Natural killer cell treated with Interleukin-12 subunit alpha and Interleukin-12 subunit beta and Interleukin-15 and Interleukin-18, amount 100 ng/mL, for 72 hours (primary cell): ENCODE data around the gene ODC1. TPM values are rescaled to one million over a fixed set of nuclear protein-coding genes. Genes with fewer than 3 reads are reported as not detected.

Experiments used
- ATAC-seq, 2 donors: fragments of 150-1000 bp; cut with Tn5 transposase in 1 of 2; sonication (Bioruptor Pico), chemical (Tn5 transposase) in 1 of 2; 2 replicates each; pipeline ENCODE4 v1.10.0; 2021
- DNase-seq: peaks from one replicate; pipeline ENCODE4 v3.0.0; 2022; ENCODE audit warnings: low spot score
- H3K27ac Mint-ChIP-seq, 2 donors: 1 replicate in 1 of 2; 2 replicates in 1 of 2; pipeline ENCODE4 v1.8.0; 2022; ENCODE audit warnings: mixed read lengths in 2 of 2, mild to moderate bottlenecking in 1 of 2, moderate library complexity in 1 of 2
- H3K27me3 Mint-ChIP-seq, 2 donors: 1 replicate in 1 of 2; 2 replicates in 1 of 2; pipeline ENCODE4 v1.8.0; 2022; ENCODE audit warnings: mixed read lengths in 2 of 2
- H3K36me3 Mint-ChIP-seq: one replicate; pipeline ENCODE4 v1.8.0; 2022; ENCODE audit warnings: mixed read lengths
- H3K4me1 Mint-ChIP-seq, 2 donors: 1 replicate in 1 of 2; 2 replicates in 1 of 2; pipeline ENCODE4 v1.8.0; 2022; ENCODE audit warnings: low read depth in 2 of 2, mixed read lengths in 2 of 2, mild to moderate bottlenecking in 1 of 2
- H3K4me3 Mint-ChIP-seq: one replicate; pipeline ENCODE4 v1.8.0; 2022; ENCODE audit warnings: mixed read lengths
- H3K9me3 Mint-ChIP-seq: 2 replicates; pipeline ENCODE4 v1.8.0; 2022; ENCODE audit warnings: mixed read lengths
- total RNA-seq, 2 donors: library from RNA; stranded (reverse); gene quantifications; one replicate each; pipeline ENCODE4 v1.2.3, GENCODE V29; 2022

The ODC1 gene
- total RNA-seq, 2 donors from 2014 or later: 91.5 to 206 TPM

DNA sequence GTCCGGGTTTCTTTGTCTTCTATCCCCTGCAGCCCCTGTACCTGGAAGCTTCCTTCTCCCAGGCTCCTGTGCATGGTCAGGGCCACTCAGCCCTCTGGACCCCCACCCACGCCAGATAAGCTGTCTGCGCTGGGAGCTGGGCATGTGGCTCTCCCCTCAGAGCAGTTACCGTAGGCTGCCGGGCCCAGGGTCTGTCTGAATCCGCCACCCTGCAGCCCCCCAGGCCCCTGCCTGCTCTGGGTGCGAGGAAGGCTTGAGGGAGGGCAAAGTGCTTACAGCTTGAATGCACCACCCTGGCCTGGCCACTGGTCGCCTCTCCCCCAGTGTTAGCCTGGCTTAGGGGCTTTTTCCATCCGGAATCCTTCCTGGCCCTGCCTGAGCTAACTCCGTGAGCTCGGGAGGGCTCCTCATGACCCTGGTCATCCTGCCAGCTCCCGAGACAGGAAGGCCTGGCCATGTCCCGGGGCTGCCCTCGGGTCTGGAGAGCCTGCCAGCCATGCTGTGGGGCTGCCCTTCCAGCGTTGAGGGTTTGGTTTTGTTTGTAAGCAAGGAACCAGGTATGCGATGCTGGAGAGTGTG lies 50.7 kb downstream of the ODC1 start:
- no peak for ATAC-seq
- Mint-ChIP-seq H3K27ac (no peak overlapping the region), H3K4me1 (peaks cover 31 to 34% of the 10 kb centered on the region in 2 donors), H3K4me3 (no peak overlapping the region), H3K27me3 (no peaks in the 10 kb centered on the region), H3K36me3 (no peaks in the 10 kb centered on the region), H3K9me3 (no peaks in the 10 kb centered on the region)
- DNase-seq: no peak

DNA sequence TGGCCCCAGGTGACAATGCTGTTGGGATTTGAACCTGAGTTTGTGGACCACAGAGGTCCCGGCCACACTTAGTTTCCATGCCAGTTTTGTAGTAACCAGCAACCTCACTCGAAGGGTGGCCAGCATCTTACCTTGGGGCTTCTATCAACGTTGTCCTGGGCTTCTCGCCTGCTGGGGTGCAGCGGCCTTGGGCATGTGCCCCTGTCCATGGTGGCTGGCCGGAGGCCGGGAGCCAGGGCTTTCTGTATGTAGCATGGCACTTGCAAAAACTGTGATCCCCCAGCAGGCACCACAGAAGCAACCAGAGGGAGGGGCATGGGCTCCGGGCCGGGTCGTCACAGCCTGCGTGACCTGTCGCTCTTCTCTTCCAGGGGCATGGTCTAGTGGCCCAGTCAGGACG lies 51.7 kb downstream of the ODC1 start:
- Mint-ChIP-seq H3K4me3 (no peak overlapping the region), H3K27ac (no peak overlapping the region), H3K9me3 (no peaks in the 10 kb centered on the region), H3K4me1 (peaks cover 28 to 35% of the 10 kb centered on the region in 2 donors), H3K36me3 (no peaks in the 10 kb centered on the region), H3K27me3 (no peaks in the 10 kb centered on the region)
- no peak for DNase-seq
- ATAC-seq: no peak

DNA sequence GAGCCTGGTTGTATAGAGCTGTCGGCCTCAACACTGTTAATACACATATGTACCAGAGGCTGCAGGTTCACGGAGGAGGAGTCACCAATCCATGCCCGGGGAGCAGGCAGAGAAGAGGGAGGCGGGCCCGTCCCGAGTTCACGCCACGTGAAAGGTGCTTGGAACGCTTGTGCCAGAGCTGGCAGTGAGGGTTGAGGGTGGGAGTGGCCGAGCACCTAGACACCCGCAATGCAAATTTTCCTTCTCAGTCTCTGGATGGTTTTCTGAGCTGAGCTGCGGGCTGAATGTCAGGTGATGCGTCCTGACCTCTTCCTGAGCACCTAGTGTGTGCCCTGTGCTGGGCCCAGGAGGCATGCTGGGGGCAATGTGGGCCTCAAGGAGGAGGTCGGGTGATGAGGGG lies 52.2 kb downstream of the ODC1 start:
- Mint-ChIP-seq H3K27me3 (no peaks in the 10 kb centered on the region), H3K9me3 (no peaks in the 10 kb centered on the region), H3K27ac (no peak overlapping the region), H3K4me3 (no peak overlapping the region), H3K36me3 (no peaks in the 10 kb centered on the region), H3K4me1 (peaks cover 23 to 30% of the 10 kb centered on the region in 2 donors)
- no peak for ATAC-seq
- DNase-seq: no peak

DNA sequence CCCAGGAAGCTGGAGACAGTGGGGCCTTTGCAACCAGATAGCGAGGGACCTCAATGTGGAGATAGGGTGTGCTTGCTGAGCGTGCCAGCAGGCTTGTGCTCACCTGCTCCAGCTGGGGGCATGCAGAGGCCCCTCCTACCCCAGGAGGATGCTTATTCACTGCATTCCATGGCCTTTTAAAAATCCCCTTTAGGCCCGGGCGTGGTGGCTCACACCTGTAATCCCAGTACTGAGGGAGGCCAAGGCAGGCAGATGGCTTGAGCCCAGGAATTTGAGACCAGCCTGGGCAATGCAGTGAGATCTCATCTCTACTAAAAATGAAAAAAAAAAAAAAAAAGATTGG lies 54.5 kb downstream of the ODC1 start:
- Mint-ChIP-seq H3K36me3 (no peaks in the 10 kb centered on the region), H3K4me1 (peaks cover 17% of the 10 kb centered on the region in 2 donors), H3K27me3 (no peaks in the 10 kb centered on the region), H3K4me3 (no peak overlapping the region), H3K9me3 (no peaks in the 10 kb centered on the region), H3K27ac (no peak overlapping the region)
- no peak for DNase-seq
- ATAC-seq: no peak

DNA sequence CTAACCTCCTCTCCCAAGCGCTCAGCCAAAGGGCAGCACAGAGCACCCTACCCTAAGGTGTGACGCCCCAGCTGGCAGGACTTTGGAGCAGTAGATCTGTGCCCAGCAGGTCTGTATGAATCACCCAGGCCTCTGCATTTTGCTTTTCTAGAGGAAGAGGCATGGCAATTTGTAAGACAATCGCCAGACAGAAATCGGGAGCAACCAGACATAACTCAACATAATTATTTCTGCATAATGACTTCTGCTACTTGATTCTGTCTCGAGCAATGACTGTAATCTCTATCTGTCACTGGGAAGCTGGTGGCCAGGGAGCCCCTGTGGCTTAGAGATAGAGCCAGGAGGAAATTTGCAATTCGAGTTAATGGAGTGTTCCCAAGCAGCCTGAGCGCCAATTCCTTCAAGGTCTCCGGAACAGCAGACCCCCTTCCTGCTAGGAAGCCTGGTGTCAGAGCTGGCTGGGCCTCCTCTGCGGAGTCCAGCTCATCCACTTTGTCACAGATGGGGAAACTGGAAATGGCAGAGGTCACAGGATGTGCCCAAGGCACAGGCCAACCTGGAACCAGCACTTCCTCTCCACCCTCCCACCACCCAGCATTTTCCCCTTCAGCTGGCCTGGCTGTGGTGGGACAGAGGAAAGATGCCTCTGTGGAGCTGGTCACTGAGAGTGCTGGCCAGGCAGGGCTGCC lies 55.0 kb downstream of the ODC1 start:
- Mint-ChIP-seq H3K27ac (no peak overlapping the region), H3K4me3 (no peak overlapping the region), H3K9me3 (no peaks in the 10 kb centered on the region), H3K36me3 (no peaks in the 10 kb centered on the region), H3K27me3 (no peaks in the 10 kb centered on the region), H3K4me1 (peaks cover 17% of the 10 kb centered on the region in 2 donors)
- no peak for DNase-seq
- no peak for ATAC-seq

DNA sequence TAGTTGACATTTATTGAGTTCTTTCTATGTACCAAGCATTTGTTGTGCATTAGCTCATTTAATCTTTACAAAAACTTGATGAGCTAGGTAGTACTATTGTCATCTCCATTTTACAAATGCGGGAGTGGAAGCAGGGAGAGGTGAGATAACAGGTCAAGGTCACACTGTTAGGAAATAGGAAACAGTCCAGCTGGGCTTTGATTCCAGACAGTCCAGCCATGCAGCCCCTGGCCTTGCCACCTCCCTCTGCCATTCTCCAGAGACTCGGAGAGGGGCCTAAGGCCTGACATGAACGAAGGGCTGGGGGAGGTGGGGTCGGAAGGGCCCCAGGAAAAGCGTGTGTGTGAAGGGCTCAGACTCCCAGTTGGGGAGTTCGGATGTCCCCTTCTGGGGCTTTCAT lies 55.6 kb downstream of the ODC1 start:
- H3K9me3 Mint-ChIP-seq: no peaks in the 10 kb centered on the region
- ATAC-seq: no peak
- no peak overlapping the region for H3K4me3 Mint-ChIP-seq
- H3K4me1 Mint-ChIP-seq: peaks cover 16 to 17% of the 10 kb centered on the region in 2 donors
- DNase-seq: no peak
- H3K27ac Mint-ChIP-seq: no peak overlapping the region
- H3K27me3 Mint-ChIP-seq: no peaks in the 10 kb centered on the region
- no peaks in the 10 kb centered on the region for H3K36me3 Mint-ChIP-seq

DNA sequence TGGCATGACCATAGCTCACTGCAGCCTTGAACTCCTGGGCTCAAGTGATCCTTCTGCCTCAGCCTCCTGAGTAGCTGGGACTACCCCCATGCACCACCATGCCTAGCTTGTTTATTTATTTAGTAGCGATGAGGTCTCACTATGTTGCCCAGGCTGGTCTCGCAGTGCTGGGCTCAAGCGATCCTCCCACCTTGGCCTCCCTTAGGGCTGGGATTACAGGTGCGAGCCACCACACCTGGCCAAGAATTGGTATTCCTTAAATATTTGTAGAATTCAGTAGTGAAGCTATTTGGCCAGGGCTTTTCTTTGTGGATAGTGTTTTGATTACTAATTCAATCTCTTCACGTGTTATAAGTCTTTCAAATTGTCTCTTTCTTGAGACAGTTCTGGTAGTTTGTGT lies 56.0 kb downstream of the ODC1 start:
- Mint-ChIP-seq H3K4me1 (peaks cover 17 to 18% of the 10 kb centered on the region in 2 donors), H3K27ac (no peak overlapping the region)
- no peak for ATAC-seq

DNA sequence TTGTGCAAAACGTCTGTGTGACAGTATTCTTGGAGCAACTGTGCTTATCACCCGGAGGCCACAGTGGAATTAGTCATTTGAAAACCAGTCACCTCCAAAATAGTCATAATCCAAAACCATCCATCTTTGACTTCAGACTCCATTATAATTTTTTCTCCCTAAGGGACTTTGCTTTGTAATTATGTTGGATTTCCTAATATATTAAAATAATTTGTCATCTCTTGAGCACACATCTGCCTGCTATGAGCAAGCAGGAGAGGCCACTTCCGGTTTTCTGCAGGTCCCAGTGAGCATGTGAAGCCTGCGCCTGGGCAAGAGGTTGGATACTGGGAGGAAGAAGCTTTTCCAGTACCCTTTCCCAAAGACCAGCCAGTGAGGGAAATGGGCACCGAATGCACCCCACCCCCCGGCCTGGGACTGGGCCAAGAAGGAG lies 57.7 kb downstream of the ODC1 start:
- Mint-ChIP-seq H3K27ac (no peak overlapping the region), H3K9me3 (no peaks in the 10 kb centered on the region), H3K4me1 (peaks cover 10 to 14% of the 10 kb centered on the region in 2 donors), H3K36me3 (no peaks in the 10 kb centered on the region), H3K4me3 (no peak overlapping the region), H3K27me3 (no peaks in the 10 kb centered on the region)
- DNase-seq (no peak), ATAC-seq (no peak)

More for the DNA sequence above, 56.0 kb downstream of the ODC1 start:
- Mint-ChIP-seq H3K9me3 (no peaks in the 10 kb centered on the region), H3K36me3 (no peaks in the 10 kb centered on the region), H3K4me3 (no peak overlapping the region), H3K27me3 (no peaks in the 10 kb centered on the region)
- no peak for DNase-seq

Other genes with a start within 250 kb of the ODC1 start
- 10 to 100 TPM; 13.8 to 19.0 TPM for gene HPCAL1, start 145.4 kb downstream of the ODC1 start, total RNA-seq
- 10 to 100 TPM; 35.7 to 49.6 TPM for gene NOL10, start 241.6 kb upstream of the ODC1 start, total RNA-seq